Stimulated activated CD8-positive, alpha-beta memory T cell treated with anti-CD3 and anti-CD28 coated beads, Interleukin-12 subunit alpha, Interleukin-12 subunit beta, amount 100 ng/mL, for 24 hours (primary cell): ENCODE measurements around the gene ABCG1.
"Not testable (repeated sequence)": the region's sequence is repeated elsewhere in the genome, so short reads cannot be mapped to it uniquely, and the experiment has no call there.

ENCODE experiments used
- DNase-seq: peaks from one replicate; pipeline ENCODE4 v3.0.0-alpha.2; 2020; ENCODE audit errors: extremely low read depth

ABCG1 gene

DNA sequence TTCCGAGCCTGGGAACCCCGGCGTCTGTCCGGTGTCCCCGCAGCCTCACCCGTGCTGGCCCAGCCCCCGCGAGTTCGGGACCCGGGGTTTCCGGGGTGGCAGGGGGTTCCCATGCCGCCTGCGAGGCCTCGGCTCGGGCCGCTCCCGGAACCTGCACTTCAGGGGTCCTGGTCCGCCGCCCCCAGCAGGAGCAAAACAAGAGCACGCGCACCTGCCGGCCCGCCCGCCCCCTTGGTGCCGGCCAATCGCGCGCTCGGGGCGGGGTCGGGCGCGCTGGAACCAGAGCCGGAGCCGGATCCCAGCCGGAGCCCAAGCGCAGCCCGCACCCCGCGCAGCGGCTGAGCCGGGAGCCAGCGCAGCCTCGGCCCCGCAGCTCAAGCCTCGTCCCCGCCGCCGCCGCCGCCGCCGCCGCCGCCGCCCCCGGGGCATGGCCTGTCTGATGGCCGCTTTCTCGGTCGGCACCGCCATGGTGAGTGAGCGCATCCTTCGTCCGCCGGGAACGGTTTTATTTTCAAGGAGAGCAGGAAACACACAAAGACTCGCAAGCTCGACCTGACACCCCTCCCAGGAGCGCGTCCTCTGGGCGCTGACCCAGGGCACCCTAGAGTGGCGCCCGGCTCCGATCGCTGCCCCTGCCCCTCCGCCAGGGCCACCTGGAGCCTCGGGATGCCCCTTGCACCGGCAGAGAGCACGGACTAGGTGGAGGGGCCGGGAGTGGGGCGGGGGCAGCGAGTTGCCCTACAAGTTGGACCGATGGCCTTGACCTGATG is at the start of gene ABCG1:
TSS of gene ABCG1 (plus strand) at position 305 of the 770 bp plus-strand sequence. CDS start at position 428, 123 bp downstream.
- DNase-seq: no peak

DNA sequence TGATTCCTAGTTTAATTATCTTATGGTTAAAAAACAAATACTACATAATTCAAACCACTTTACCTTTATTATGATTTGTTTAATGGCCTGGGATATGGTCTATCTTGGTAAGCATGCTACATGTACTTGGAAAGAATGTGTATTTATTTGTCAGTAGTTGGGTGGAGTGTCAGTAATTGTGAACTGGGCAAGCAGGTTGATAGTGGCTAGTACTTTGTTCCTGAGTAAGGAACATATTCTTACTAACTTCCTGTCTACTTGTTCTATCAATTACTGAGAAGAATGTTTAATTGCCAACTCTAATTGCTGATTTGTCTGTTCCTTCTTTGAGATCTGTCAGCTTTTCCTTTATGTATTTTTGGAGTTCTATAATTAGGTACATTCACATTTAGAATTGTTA is 49.2 kb upstream of the ABCG1 start:
- DNase-seq: no peak

DNA sequence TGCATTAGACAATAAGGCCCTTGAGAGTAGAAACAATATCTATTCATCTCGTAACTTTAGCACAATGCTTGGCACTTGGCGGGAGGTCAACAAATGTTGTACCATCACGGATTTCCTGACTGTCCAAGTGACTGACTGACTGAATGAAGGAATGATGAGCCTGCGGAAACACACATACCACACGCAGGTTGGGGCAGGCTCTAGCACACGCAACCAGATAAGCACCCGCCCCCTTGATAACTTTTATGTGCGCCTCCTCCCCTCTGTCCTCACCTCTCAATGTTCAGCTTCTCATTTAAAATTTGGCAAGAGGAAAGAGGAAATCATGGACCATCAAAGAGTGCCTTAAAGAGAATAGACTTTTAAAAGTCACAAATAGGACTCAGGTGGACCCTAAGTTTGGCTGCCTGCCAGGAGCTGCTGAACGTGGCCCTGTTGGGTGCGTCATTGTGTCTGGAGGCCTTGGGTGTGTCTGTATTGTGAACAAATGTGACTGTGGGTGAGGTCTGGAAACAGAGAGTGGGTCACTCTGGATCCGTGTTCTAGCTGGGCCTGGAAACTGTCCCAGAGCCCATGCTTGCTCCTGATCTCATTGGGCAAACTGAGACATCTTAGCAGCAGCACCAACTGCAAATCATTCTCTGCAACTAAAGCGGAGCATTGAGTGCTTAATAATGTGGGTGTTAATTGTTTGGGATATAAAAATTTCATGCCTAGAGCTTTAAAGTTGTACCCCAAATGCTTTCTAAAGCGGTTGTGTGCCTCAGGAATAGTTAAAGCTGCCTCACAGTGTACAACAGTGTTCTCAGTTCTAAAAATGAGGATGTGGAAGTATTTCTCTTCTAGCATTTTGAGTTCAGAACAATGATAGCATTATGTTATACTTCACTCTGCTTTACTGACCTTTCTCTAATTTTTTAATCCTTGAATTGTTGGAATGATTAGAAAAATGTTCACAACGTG is 47.6 kb upstream of the ABCG1 start:
- DNase-seq: no peak

DNA sequence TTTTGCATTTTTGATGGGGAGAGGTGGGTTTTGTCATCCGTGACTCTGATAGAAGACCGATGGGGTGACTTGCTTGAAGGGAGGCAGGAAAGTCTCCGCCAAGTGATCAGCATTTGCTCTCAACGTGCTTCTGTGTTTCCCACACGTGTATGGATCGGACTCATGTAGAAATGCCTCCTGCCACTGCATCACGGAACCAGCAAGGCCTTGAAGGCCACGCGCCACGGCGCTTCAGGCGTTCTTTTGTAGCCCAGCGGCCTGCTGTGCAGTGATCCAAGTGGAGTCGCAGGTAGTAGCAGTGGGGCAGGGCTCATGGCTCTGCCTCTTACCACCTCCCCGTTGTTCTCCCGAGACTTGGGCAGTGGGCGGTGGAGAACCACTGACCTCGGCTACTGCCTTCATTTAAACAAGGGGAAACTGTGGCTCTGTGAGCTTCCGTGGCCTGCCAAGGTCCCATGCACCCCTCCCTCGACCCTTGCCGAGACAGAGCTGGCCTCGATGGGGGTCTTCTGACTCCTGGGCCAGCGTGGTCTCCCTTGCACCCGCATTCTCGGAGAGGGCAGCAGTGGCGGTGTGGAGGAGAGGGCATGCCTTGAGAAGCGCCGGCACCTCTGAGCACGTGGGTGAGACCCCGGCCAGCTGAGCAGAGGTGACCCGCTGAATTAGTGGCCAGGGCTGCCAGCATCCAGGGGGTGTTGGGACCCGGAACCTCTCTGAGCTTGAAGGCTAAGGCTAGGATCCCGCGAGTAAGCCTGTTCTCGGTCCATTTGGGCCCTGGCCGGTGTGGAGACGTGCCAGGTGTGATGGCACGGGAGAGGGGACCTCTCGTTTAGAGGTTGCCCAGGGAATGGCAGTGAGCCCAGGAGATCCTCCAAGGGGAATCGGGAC is 46.1 kb upstream of the ABCG1 start:
- DNase-seq: no peak

DNA sequence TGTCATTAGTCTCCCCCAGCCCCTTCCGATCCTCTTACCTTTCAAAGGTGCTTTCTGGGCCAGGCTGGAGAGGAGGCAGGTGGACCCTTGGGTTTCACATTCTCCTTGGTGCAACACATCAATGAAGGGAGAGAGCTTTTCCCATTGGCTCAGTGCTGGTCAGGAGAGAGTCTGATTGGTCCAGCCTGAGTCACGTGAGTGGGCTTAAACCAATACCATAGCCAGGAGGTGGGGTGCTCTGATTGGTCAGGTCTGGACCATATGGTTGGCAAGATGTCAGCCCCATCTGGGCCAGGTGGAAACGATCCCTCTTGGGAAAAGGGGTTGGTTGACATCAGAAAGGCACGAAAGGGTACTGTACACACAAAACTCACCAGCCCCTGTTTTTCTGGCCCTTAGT is 44.8 kb upstream of the ABCG1 start:
- no peak for DNase-seq

DNA sequence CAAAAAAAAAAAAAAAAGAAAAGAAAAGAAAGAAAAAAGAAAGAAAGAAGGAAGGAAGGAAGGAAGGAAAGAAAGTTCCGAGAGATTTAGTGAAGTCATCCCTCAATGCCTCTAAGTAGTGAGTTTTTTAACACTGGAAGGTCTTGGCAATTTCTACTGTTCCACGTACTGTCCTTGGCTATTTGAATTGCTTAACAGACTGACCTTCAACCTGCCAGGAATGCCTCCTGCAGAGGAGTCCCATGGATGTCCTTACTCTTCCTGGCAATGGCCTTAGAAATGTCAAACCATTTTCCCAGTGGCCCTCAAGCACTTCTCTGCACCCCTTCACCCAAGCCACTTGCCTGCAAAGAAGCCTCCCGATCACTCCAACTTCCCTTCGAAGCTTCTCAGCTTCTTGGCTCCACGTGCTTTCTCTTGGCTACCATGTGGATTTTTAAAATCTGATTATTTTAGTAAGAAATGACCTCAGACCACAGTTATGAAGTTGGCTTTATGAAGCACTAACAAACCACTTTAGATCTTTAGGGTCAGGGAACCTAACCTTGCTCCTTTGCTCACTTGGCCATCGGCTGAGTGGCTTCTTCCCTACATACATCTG is 43.7 kb upstream of the ABCG1 start:
- no peak for DNase-seq

DNA sequence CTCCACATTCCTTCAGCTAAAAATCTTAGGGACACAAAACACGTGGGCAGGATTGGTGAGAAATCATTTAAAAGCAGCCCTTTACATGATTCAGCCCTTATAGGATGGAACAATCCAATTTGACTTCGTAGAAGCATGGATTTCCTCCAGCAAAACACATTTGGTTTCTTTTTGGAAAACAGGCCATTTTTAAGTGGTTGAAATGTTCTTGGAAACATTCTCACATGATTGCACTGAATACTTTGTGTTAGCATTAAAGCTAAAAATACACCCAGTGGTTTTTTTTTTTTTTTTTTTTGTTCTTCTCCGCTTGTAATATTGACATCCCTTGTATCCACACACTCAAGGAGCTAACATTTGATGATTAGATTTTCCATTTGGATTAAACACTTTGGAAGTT is 42.1 kb upstream of the ABCG1 start:
- no peak for DNase-seq

DNA sequence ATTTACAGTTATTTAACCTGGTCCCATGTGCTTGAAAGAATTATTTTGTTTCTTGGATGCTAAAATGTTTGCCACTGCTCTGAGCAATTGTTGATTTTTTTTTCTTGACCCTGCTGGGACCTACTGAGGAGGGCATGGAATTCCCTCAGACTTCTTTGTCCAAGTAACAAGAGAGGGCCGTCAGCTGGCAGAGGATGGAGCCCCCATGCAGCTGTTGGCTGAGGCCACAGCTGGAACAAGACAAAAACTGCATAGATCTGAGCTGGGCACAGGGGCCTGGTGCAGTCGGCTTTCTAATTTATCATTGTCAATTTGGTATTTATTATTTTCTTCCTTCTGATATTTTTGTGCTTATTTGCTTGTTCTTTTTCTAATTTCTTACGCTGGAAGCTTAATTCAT is 39.6 kb upstream of the ABCG1 start:
- DNase-seq: no peak

DNA sequence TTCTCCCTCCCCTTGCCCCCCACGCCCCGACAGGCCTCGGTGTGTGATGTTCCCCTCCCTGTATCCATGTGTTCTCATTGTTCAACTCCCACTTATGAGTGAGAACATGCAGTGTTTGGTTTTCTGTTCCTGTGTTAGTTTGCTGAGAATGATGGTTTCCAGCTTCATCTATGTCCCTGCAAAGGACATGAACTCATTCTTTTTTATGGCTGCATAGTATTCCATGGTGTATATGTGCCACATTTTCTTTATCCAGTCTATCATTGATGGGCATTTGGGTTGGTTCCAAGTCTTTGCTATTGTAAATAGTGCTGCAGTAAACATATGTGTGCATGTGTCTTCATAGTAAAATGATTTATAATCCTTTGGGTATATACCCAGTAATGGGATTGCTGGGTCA is 38.9 kb upstream of the ABCG1 start:
- DNase-seq: not testable (repeated sequence)

DNA sequence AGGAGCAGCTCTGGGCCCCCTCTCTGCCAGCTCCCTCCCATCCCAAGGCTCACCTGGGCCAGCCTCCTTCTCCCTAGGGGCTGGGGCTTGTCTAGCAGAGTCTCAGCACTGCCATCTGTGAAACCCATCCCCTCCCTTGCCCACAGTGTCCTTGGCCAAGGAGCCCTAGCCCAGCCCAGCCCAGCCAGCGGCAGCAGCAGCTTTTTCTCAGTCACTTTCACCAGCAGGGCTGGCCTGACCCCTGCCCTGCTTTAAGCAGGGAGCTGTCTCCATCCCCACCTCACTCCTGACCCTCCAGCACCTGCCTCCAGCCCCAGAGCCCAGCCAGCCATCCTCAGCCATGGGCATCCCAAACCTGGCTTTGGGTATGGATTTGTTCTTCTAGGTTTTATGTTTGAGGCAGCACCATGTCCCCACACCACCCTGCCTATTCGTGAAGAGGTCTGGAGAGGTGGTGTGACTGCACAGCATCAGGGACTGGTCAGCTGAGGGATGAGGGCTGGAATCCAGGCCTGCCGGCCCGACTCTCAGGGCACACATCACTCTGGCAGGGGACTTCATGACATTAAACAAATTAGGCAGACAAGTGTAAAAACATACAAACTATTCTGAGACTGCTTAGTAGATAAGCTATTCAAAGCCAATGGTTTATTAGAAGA is 36.1 kb upstream of the ABCG1 start:
- DNase-seq: no peak

DNA sequence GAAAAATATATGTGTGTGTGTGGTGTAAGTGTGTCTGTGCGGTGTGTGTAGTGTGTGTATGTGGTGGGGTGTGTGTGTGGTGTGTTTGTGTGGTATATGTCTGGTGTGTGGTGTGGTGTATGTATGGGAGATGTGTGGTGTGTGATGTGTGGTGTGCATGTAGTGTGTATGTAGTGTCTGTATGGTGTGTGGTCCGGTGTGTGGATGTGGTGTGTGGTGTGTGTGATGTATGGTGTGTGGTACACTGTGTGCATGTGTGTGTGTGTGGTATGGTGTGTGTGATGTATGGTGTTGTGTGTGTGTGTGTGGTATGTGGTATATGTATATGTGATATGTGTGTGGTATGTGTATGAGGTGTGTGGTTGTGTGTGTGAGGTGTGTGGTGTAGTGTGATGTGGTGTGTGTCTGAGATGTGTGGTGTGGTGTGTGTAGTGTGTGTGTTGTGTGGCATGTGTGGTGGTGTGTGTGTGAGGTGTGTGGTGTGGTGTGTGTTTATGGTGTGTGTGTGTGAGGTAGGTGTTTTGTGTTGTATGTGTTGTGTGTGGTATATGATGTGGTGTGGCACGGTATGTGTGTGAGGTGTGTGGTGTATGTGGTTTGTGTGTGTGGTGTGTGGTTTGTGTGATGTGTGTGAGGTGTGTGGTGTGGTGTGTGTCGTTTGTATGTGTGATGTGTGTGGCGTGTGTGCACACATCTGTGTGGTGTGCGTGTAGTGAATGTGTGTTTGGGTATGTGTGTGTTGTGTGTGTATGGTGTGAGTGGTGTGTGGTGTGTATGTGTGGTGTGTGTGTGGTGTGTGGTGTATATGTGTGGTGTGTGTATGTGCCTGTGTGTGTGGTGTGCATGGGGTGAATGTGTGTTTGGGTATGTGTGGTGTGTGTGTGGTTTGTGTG is 35.3 kb upstream of the ABCG1 start:
- no peak for DNase-seq

DNA sequence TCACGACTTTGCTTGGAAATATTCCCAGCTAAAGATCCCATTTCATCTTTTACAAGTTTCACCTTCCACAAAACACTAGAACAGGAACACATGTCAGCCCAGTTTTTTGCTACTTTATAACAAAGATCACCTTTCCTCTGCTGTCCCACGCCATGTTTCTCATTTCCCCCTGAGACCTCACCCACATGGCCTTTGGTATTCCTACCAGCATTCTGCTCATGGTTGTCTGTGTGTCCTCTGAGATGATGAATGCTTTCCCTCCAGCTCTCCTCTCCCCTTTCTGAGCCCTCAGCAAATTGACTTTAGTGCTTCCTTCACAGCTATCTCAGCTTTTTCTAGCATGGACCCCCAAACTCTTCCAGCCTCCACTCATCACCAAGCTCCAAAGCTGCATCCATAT is 32.3 kb upstream of the ABCG1 start:
- DNase-seq: no peak

DNA sequence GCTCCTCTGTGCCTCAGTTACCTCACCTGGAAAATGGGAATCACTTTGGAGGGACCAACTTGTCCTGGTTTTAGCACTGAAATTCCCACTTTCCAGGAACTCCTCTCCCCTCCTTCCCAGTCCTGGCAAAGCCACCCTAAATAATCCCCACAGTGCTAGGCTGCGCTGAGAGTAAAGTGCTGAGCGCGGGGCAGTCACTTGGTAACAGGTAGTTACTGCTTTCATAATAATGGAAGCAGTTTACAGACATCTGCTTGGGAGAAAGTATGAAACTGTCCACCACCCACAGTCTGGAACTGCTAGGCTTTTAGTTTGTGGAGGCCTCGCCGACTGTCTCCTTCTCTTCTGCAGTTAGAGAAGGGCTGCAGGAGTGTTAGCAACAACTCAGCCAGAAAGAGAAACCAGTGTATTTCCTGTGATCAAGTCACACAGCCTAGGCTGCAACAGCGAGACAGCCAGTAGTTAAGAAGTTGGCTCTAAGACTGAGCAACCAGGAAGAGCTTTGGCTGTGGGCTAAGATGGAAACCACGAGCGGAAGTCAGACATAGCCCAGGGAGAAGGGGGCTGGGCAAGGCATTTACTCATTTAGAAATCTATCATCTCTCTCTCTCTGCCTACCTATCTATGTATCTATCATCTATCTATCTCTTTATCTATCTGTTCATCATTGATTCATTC is 30.8 kb upstream of the ABCG1 start:
- peak; percentile 32 for DNase-seq

DNA sequence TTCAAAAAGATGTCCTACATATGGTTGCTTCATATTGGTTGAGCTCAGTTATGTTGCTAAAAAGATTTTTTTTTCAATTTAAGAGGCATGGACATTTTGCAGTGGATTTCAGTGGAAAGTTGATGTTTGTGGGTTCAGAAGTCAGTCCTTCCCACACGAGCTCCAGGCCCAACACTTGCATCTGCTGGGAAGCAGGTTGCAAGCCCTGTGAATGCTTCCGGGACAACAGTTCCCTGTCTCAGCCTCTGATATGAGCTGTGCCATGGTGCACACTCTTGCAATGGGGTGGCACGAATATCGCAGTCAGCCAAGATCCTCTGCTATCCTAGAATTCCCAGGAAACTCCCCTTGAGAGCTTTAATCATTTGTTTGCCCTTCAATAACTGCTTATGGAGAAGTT is 30.3 kb upstream of the ABCG1 start:
- DNase-seq: no peak

DNA sequence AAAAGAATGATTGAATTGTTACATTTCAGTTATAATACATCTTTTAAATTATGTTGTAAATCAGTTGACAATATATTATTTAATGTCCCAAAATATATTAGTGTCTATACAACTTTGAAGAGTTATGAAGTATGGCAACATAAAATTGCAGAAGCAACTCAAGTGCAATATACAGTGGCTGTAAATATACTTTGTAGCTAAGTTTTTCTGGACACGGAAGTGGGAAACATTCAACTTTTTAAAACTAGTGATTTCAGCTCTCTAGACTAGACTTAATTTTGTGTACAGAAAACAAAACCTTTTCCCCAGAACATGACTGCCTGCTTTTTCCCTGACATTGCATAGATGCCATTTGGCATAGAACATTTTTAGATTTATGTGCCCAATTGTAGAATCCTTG is 29.5 kb upstream of the ABCG1 start:
- no peak for DNase-seq

DNA sequence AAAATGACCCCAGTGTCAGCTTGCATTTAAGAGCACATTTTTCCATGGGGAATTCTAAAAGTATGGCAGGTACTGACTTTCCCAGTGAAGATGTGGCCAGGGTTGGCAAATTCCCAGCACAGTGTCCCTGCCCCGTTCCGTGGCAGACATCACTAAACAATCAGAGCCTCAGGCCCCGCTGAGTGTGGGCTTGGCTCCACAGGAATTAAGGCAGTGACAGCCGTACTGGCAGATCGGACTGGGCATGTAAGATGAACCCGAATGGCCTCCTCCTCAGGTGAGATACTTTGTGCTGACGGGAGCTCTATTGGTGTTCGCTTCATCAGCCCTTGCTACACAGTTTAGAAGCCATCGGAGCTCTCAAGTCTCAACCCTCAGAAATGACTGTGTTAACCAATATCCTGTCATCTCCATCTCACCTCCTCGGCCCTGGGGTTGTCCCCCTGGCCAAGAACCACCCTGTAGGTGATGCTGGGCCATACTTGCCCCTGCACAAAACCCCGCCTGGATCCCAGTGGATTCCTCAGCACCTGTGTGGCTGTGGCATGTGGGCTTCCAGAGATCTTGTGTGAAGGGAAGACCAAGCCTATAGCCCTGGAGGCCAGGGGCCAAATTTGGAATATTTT is 29.0 kb upstream of the ABCG1 start:
- DNase-seq: no peak

DNA sequence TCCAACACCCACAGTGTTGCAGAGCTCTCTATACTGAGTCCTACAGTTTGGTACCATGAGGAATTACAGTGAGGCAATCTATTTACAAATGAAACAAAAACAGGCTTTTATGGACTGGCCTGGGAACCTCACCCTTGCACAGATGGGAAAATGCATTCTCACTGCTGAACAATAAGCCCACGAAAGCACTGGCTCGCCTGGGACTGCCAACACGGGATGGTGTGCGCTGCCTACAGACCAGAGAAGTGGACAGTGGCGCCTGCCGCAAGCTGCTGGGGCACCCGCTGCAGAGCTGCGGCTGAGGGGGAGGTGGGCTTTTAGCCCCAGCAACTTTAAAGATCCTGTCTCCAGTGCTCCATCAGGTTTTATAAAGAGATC is 28.5 kb upstream of the ABCG1 start:
- DNase-seq: no peak

DNA sequence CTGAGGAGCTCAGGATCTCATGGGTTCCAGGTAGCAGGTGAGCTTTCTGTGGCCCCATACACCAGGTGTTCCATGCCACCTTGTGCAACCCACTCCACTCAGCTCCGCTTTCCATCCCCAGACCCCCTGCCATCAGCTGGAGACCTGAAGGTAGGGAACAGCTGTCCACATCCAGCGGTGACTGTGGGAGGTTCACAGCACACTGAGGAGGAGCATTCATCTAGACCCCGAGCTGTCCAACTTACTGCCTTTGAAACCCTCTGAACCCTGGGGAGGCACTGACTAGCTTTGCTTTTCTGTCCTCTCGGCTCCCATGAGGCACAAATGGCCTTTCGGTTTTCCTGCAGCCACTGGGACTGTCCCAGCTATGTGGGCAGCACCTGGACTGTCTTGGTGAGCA is 27.9 kb upstream of the ABCG1 start:
- DNase-seq: no peak
